ENCODE results near the gene COX17.
A peak's percentile ranks its signal among the peaks of the same experiment; 100 is the strongest.
"Not testable (repeated sequence)": the region's sequence is repeated elsewhere in the genome, so short reads cannot be mapped to it uniquely, and the experiment has no call there.

COX17 gene

DNA sequence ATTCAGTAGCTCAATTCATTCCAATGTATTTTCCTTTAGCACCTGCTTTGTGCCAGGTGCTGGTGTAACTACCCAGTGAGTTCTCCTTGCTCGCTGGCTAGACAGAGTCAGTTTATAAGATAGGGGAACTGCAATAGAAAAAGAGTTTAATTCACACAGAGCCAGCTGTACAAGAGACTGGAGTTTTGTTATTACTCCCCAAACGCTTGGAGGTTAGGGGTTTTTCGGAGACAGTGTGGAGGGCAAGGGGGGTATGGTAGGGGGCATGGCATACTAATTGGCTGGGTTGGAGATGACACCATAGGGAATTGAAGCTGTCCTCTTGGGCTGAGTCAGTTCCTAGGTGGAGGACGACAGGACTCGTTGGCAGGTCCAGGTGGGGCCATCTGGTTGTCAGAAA is 20.2 kb upstream of the COX17 start:
- no peak overlapping the region for H3K27ac ChIP-seq (ENCODE audit: low read length)
- H3K9ac ChIP-seq (ENCODE audit: low read depth, low read length) = no peak overlapping the region

DNA sequence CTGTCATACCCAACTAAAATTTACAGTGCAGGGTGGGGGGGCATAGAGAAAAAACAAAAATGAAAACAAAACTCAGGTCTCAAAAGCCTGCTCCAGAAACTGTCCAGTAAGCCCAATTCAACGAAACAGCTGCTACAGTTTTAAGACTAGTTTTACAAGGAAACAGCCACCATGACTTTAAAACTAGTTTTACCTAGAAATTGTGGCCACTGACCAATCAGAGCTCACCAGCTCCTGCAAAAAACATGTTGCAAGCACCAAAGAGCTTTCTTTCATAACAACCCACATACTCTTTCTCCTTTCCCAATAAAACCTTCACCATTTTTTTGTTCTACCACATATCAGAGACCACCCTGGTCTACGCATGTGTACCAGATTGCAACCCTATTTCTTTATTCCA is 18.3 kb upstream of the COX17 start:
- no peaks in the 10 kb centered on the region for H3K36me3 ChIP-seq (ENCODE audit: insufficient read depth, low read depth, low read length)
- H3K27ac ChIP-seq (ENCODE audit: low read length) = no peak overlapping the region
- no peaks in the 10 kb centered on the region for H3K4me1 ChIP-seq (ENCODE audit: insufficient read depth, low read length)

More for the DNA sequence above, 20.2 kb upstream of the COX17 start:
- no peaks in the 10 kb centered on the region for H3K27me3 ChIP-seq (ENCODE audit: insufficient read depth, low read length)
- peaks cover 4% of the 10 kb centered on the region; the same call in 1 of the 2 replicates for H3K4me1 ChIP-seq (ENCODE audit: insufficient read depth, low read length)
- H3K9me3 ChIP-seq (ENCODE audit: insufficient read depth, low read depth, low read length) = no peaks in the 10 kb centered on the region
- H3K36me3 ChIP-seq (ENCODE audit: insufficient read depth, low read depth, low read length) = no peaks in the 10 kb centered on the region
- no peak overlapping the region for H3K4me3 ChIP-seq (ENCODE audit: low read length)

DNA sequence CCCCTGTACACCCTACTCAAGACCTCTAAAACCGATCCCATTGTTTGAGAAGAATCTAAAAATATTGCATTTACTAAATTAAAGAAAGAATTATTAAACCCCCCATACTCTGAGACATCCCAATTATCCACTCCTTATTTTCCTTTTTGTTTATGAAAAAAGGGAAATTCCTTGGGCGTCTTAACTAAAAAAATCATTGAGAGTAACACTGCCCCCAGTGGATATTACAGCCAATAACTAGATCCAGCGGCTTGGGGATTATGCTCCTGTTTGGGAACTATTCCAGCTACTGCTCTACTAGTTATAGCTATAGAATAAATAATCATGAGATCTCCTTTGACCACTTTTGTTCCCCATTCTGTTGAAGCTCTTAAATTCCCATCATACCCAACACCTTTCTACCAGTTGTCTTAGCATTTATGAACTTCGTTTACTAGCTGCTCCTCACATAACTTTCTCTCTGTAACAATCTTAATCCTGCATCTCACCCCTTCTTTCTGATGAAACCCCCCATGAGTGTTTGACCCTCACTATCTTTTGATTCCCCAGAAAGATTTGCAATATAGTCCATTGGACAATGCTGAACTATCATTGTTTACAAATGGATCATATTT is 12.9 kb upstream of the COX17 start:
- Histone ChIP-seq H3K4me1 (ENCODE audit: insufficient read depth, low read length) (no peaks in the 10 kb centered on the region), H3K36me3 (ENCODE audit: insufficient read depth, low read depth, low read length) (no peaks in the 10 kb centered on the region), H3K9ac (ENCODE audit: low read depth, low read length) (no peak overlapping the region), H3K27me3 (ENCODE audit: insufficient read depth, low read length) (no peaks in the 10 kb centered on the region), H3K27ac (ENCODE audit: low read length) (no peak overlapping the region), H3K9me3 (ENCODE audit: insufficient read depth, low read depth, low read length) (peaks cover 7% of the 10 kb centered on the region), H3K4me3 (ENCODE audit: low read length) (no peak overlapping the region)

More for the DNA sequence above, 18.3 kb upstream of the COX17 start:
- no peak overlapping the region for H3K4me3 ChIP-seq (ENCODE audit: low read length)
- H3K27me3 ChIP-seq (ENCODE audit: insufficient read depth, low read length) = no peaks in the 10 kb centered on the region
- H3K9ac ChIP-seq (ENCODE audit: low read depth, low read length) = no peak overlapping the region
- no peaks in the 10 kb centered on the region for H3K9me3 ChIP-seq (ENCODE audit: insufficient read depth, low read depth, low read length)

DNA sequence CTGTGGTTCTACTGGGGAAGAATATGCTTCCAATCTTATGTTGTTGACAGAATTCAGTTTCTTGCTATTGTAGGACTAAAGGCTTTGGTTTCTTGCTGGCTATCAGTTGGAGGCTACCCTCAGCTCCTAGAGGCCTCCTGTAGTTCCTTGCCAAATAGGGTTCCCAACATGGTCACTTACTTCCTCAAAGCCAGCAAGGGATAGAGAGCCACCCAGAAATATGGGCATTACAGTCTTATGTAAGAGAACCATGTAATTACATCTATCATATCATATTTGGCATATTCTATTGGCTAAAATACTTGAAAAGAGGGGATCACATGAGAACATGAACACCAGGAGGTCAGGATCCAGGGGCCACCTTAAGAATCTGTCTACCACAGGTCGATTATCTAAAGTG is 6.2 kb upstream of the COX17 start:
- Histone ChIP-seq H3K4me1 (ENCODE audit: insufficient read depth, low read length) (no peaks in the 10 kb centered on the region), H3K9ac (ENCODE audit: low read depth, low read length) (no peak overlapping the region), H3K4me3 (ENCODE audit: low read length) (no peak overlapping the region), H3K36me3 (ENCODE audit: insufficient read depth, low read depth, low read length) (no peaks in the 10 kb centered on the region), H3K27ac (ENCODE audit: low read length) (no peak overlapping the region), H3K27me3 (ENCODE audit: insufficient read depth, low read length) (no peaks in the 10 kb centered on the region), H3K9me3 (ENCODE audit: insufficient read depth, low read depth, low read length) (peaks cover 7% of the 10 kb centered on the region)

DNA sequence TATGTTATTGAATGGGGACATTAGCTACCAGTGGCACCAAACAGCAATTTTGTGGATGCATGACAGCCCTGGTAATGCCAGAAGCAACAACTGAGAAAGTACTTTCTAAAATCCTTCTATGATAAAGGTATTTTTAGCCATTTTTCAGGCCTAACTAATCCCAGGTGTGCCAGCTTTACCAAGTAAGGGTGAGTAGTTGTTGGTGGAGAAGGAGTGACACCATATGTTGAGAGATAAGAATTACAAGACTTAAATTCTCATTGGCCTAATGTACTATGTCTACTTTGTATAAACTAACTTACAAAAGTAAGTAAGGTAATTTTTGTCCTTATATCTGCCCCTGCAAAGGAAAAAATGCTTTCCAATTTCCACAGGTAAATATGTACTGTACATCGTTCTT is 4.1 kb upstream of the COX17 start:
- no peak overlapping the region for H3K4me3 ChIP-seq (ENCODE audit: low read length)

DNA sequence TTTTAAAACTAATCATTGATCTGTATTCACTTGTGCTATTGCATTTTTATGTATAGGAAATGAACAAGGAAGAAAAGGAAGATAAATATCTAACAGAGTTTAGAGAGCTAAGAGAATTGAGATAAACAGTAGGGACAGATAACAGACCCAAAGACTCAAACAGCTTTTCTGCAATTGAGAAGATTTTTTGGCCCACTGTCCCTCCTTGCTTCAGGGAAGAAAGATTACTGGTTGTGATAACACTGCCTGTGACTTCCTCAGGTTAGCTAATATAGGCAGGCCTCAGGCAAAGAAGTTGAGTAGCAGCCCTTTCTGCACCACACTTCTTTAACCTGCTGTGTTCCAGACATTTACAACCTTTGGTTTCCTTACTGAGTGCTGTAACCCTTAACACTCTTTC is 2.7 kb upstream of the COX17 start:
- Histone ChIP-seq H3K27ac (ENCODE audit: low read length) (no peak overlapping the region), H3K4me1 (ENCODE audit: insufficient read depth, low read length) (peaks cover 3% of the 10 kb centered on the region; the same call in 1 of the 2 replicates)

More for the DNA sequence above, 4.1 kb upstream of the COX17 start:
- no peak overlapping the region for H3K27ac ChIP-seq (ENCODE audit: low read length)
- H3K36me3 ChIP-seq (ENCODE audit: insufficient read depth, low read depth, low read length) = no peaks in the 10 kb centered on the region
- H3K9ac ChIP-seq (ENCODE audit: low read depth, low read length) = no peak overlapping the region
- no peaks in the 10 kb centered on the region for H3K27me3 ChIP-seq (ENCODE audit: insufficient read depth, low read length)
- H3K9me3 ChIP-seq (ENCODE audit: insufficient read depth, low read depth, low read length) = no peaks in the 10 kb centered on the region
- peaks cover 3% of the 10 kb centered on the region; the same call in 1 of the 2 replicates for H3K4me1 ChIP-seq (ENCODE audit: insufficient read depth, low read length)

DNA sequence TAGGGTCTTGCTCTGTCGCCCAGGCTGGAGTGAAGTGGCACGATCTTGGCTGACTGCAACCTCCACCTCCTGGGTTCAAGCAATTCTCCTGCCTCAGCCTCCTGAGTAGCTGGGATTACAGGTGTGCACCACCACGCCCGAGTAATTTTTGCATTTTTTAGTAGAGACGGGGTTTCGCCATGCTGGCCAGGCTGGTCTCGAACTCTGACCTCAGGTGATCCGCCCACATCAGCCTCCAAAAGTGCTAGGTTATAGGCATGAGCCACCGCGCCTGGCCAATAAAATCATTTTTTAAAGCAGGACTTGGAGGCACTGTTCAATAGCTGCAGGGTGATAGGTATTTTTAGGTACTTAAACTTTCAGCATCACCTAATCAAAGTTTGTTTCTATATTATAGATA is 1.0 kb upstream of the COX17 start:
- not testable (repeated sequence) for H3K4me1 ChIP-seq (ENCODE audit: insufficient read depth, low read length); H3K9ac ChIP-seq (ENCODE audit: low read depth, low read length); H3K27ac ChIP-seq (ENCODE audit: low read length); H3K27me3 ChIP-seq (ENCODE audit: insufficient read depth, low read length); H3K4me3 ChIP-seq (ENCODE audit: low read length); H3K9me3 ChIP-seq (ENCODE audit: insufficient read depth, low read depth, low read length)
- peaks cover 19% of the 10 kb centered on the region for H3K36me3 ChIP-seq (ENCODE audit: insufficient read depth, low read depth, low read length)

More for the DNA sequence above, 2.7 kb upstream of the COX17 start:
- Histone ChIP-seq H3K9me3 (ENCODE audit: insufficient read depth, low read depth, low read length) (no peaks in the 10 kb centered on the region), H3K9ac (ENCODE audit: low read depth, low read length) (no peak overlapping the region), H3K27me3 (ENCODE audit: insufficient read depth, low read length) (no peaks in the 10 kb centered on the region), H3K4me3 (ENCODE audit: low read length) (no peak overlapping the region), H3K36me3 (ENCODE audit: insufficient read depth, low read depth, low read length) (peaks cover 6% of the 10 kb centered on the region)

DNA sequence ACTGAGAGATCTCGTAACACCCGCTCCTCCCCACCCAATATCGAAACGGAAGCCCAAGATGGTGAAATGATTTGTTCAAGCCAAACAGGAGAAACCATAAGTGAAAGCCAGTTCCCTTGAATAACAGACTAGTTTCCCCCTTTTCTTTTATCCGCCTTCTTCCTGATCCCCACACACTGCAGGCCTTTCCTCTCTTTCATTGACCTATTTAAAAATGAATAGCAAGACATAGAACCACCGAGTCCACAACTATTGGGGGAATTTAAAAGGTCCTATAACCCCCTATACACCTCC is 382 bp upstream of the COX17 start:
- Histone ChIP-seq H3K9me3 (ENCODE audit: insufficient read depth, low read depth, low read length) (no peaks in the 10 kb centered on the region), H3K4me1 (ENCODE audit: insufficient read depth, low read length) (peaks cover 3% of the 10 kb centered on the region; the same call in 1 of the 2 replicates), H3K4me3 (ENCODE audit: low read length) (peak overlapping the region; percentile 98), H3K36me3 (ENCODE audit: insufficient read depth, low read depth, low read length) (peaks cover 25% of the 10 kb centered on the region), H3K27ac (ENCODE audit: low read length) (peak overlapping the region; percentile 0), H3K9ac (ENCODE audit: low read depth, low read length) (peak overlapping the region; percentile 91), H3K27me3 (ENCODE audit: insufficient read depth, low read length) (no peaks in the 10 kb centered on the region)

DNA sequence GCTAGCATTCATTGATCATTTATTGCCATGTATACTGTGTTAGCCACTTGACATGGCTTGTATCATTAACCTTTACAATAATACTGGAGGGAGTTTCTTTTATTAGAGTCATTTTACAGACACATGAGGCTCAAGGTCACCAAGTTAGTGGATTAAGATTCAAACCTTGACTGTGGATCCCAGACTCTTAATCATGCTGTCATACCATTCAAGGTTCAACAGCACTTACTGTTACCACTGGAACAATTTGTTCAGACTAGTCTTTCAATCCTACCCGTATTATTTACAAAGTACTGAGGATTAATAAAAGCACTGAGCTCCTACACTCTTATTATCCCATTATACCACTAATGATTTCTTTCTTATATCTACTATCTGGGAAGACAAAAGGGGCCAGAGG is 1.2 kb downstream of the COX17 start:
- H3K27ac ChIP-seq (ENCODE audit: low read length) = no peak overlapping the region
- peaks cover 41% of the 10 kb centered on the region for H3K36me3 ChIP-seq (ENCODE audit: insufficient read depth, low read depth, low read length)
- H3K4me3 ChIP-seq (ENCODE audit: low read length) = peak overlapping the region; percentile 98
- peaks cover 3% of the 10 kb centered on the region; the same call in 1 of the 2 replicates for H3K4me1 ChIP-seq (ENCODE audit: insufficient read depth, low read length)
- H3K9ac ChIP-seq (ENCODE audit: low read depth, low read length) = peak overlapping the region; percentile 91; the same call in 1 of the 2 replicates
- no peaks in the 10 kb centered on the region for H3K27me3 ChIP-seq (ENCODE audit: insufficient read depth, low read length)
- H3K9me3 ChIP-seq (ENCODE audit: insufficient read depth, low read depth, low read length) = no peaks in the 10 kb centered on the region

DNA sequence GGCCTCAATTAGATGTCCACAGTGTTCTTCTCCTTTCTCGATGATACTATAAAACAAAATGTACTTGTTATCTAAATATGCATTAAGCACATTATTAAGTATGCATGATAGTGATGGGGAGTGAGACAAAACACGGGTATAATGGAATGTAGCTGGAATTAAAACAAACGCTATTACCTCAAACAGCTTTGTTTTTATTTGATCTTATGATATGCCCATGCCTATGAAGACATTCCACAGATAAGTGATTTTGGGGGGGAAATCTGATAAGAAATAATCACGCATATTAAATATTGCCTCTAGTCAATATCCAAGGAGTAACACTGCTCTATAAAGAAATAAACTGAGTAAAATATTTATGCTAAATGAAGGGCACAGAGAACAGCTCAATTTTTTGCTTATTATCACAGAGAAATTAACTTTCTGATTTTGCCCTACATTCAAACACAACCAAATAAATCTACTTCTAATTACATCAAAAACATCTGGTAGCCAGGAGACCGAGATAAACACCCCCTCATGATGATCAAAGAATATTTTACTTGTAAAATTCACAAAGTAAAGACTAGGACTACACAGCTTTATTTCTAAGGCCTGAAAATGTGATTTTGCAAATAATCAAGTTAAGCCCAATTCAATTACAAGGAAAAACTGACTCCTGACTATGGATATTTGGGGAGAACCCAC is 1.9 kb downstream of the COX17 start:
- Histone ChIP-seq H3K9me3 (ENCODE audit: insufficient read depth, low read depth, low read length) (no peaks in the 10 kb centered on the region), H3K9ac (ENCODE audit: low read depth, low read length) (no peak overlapping the region; the same call in 1 of the 2 replicates), H3K27me3 (ENCODE audit: insufficient read depth, low read length) (no peaks in the 10 kb centered on the region), H3K4me1 (ENCODE audit: insufficient read depth, low read length) (peaks cover 3% of the 10 kb centered on the region; the same call in 1 of the 2 replicates), H3K27ac (ENCODE audit: low read length) (no peak overlapping the region), H3K36me3 (ENCODE audit: insufficient read depth, low read depth, low read length) (peaks cover 48% of the 10 kb centered on the region), H3K4me3 (ENCODE audit: low read length) (peak overlapping the region; percentile 98; the same call in 1 of the 2 replicates)

DNA sequence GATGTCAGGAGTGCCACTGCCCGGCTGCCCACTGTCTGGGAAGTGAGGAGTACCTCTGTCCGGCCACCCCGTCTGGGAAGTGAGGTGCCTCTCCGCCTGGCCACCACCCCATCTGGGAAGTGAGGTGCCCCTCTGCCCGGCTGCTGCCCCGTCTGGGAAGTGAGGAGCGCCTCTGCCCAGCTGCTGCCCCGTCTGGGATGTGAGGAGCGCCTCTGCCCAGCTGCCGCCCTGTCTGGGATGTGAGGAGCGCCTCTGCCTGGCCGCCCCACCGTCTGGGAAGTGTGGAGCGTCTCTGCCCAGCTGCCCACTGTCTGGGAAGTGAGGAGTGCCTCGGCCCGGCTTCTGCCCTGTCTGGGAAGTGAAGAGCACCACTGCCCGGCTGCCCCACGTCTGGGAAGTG is 3.3 kb downstream of the COX17 start:
- H3K4me3 ChIP-seq (ENCODE audit: low read length) = no peak overlapping the region
- peaks cover 3% of the 10 kb centered on the region; the same call in 1 of the 2 replicates for H3K4me1 ChIP-seq (ENCODE audit: insufficient read depth, low read length)
- H3K36me3 ChIP-seq (ENCODE audit: insufficient read depth, low read depth, low read length) = peaks cover 62% of the 10 kb centered on the region
- no peaks in the 10 kb centered on the region for H3K9me3 ChIP-seq (ENCODE audit: insufficient read depth, low read depth, low read length)
- no peak overlapping the region for H3K9ac ChIP-seq (ENCODE audit: low read depth, low read length)
- H3K27me3 ChIP-seq (ENCODE audit: insufficient read depth, low read length) = no peaks in the 10 kb centered on the region
- H3K27ac ChIP-seq (ENCODE audit: low read length) = no peak overlapping the region

DNA sequence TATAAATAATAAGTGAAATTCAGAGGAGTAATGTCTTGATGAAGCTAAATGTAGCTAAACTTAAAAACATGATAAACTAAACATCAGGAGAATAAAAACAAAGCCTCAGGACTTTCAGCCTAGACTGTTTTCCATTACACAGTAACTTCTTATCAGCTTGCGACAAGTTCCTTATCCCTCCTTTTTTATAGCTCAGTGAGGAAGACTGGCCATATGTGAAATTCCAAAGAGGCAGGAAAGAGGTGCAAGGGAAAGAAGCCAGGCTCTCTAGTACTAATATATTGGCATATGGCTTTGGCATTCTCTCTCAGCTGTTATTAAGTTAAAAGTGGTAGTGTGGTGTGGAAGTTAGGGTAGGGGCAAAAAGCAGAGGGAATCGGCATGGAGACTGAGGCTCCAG is 4.4 kb downstream of the COX17 start:
- Histone ChIP-seq H3K9me3 (ENCODE audit: insufficient read depth, low read depth, low read length) (no peaks in the 10 kb centered on the region), H3K27ac (ENCODE audit: low read length) (no peak overlapping the region), H3K4me3 (ENCODE audit: low read length) (no peak overlapping the region), H3K36me3 (ENCODE audit: insufficient read depth, low read depth, low read length) (peaks cover 68% of the 10 kb centered on the region), H3K9ac (ENCODE audit: low read depth, low read length) (no peak overlapping the region), H3K4me1 (ENCODE audit: insufficient read depth, low read length) (peaks cover 1% of the 10 kb centered on the region; the same call in 1 of the 2 replicates), H3K27me3 (ENCODE audit: insufficient read depth, low read length) (no peaks in the 10 kb centered on the region)
